Retinal pigment epithelial cell (primary cell): ENCODE results near the gene ANKRD52.
"Not testable (repeated sequence)": the region's sequence is repeated elsewhere in the genome, so short reads cannot be mapped to it uniquely, and the experiment has no call there.

ENCODE experiments used
- DNase-seq: peaks from one replicate; pipeline ENCODE4 v3.0.0-alpha.2; 2010; ENCODE audit warnings: low read depth
- H3K4me3 ChIP-seq: 2 replicates; pipeline ENCODE4 v1.5.1; 2011; ENCODE audit warnings: mild to moderate bottlenecking, low read length, control low read depth, moderate library complexity
- TF ChIP-seq, protein P1 (sequence below): conservative IDR thresholded peaks from 2 replicates; pipeline ENCODE4 v1.5.1; 2011; ENCODE audit warnings: low read depth, low read length, control low read depth, inconsistent platforms

ANKRD52 gene

GRCh38 chr12:56286044-56286830, 28.1 kb upstream of the ANKRD52 start:
- DNase-seq = no peak
- no peak overlapping the region for H3K4me3 ChIP-seq
- TF ChIP-seq, protein P1, sequence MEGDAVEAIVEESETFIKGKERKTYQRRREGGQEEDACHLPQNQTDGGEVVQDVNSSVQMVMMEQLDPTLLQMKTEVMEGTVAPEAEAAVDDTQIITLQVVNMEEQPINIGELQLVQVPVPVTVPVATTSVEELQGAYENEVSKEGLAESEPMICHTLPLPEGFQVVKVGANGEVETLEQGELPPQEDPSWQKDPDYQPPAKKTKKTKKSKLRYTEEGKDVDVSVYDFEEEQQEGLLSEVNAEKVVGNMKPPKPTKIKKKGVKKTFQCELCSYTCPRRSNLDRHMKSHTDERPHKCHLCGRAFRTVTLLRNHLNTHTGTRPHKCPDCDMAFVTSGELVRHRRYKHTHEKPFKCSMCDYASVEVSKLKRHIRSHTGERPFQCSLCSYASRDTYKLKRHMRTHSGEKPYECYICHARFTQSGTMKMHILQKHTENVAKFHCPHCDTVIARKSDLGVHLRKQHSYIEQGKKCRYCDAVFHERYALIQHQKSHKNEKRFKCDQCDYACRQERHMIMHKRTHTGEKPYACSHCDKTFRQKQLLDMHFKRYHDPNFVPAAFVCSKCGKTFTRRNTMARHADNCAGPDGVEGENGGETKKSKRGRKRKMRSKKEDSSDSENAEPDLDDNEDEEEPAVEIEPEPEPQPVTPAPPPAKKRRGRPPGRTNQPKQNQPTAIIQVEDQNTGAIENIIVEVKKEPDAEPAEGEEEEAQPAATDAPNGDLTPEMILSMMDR = no peak

- not testable (repeated sequence) for H3K4me3 ChIP-seq, DNase-seq
Measured at GRCh38 chr12:56284263-56284662, 26.1 kb upstream of the ANKRD52 start.

DNA sequence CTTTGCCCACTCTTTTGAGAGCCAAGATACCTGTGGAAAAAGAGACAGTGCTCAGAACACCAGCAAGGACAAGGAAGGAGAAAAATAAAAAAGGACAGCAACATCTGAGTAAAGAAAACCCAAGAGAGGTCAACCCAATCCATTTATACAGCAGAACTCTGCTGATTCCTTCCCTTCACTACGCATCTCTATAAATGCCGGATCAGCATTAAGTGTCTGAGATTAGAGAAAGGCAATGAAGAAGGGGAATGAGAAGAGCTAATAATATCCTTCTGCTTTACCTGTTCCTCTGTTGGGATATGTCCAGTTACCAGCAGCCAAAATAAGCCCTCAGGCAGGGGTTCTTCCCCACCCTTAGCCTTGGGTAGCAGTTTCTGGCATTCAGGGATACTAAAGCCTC, 24.4 kb upstream of the ANKRD52 start:
- H3K4me3 ChIP-seq = no peak overlapping the region
- TF ChIP-seq, protein P1 = no peak
- DNase-seq = no peak

GRCh38 chr12:56282030-56282429, 23.8 kb upstream of the ANKRD52 start:
- TF ChIP-seq, protein P1 = no peak
- no peak overlapping the region for H3K4me3 ChIP-seq
- no peak for DNase-seq

- TF ChIP-seq, protein P1 = no peak
- no peak for DNase-seq
- no peak overlapping the region for H3K4me3 ChIP-seq
Measured at GRCh38 chr12:56280849-56281248, 22.7 kb upstream of the ANKRD52 start.

DNA sequence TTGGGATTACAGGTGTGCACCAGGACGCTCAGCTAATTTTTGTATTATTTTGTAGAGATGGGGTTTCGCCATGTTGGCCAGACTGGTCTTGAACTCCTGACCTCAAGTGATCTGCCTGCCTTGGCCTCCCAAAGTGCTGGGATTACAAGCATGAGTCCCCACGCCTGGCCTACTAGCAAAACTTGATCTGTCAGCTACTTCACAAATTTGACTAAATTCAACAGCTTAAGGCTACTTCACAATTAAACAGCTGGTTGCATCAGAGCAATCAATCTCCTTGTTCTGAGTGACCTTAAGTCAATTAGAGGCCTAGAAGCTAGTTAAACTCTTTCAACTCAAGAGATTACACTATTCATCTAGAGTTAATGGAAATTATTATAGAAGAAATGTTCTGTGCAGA, 20.7 kb upstream of the ANKRD52 start:
- no peak overlapping the region for H3K4me3 ChIP-seq
- TF ChIP-seq, protein P1 = no peak
- no peak for DNase-seq

- H3K4me3 ChIP-seq = no peak overlapping the region
- no peak for DNase-seq
- TF ChIP-seq, protein P1 = no peak
Measured at GRCh38 chr12:56274299-56274698, 16.1 kb upstream of the ANKRD52 start.

- not testable (repeated sequence) for DNase-seq, H3K4me3 ChIP-seq
Measured at GRCh38 chr12:56272468-56272867, 14.3 kb upstream of the ANKRD52 start.
